Cardiac muscle cell (in vitro differentiated cells and primary cell): ENCODE results near the gene HMX1. TPM values are rescaled to one million over a fixed set of nuclear protein-coding genes. Genes with fewer than 3 reads are reported as not detected.

Experiments
- DNase-seq, 2 donors: peaks; one replicate each; pipeline versions ENCODE4 v3.0.0 to v3.0.0-alpha.2; 2010 to 2017; ENCODE audit warnings: low read depth in 1 of 2, low spot score in 1 of 2
- H3K27ac ChIP-seq: fragments of 200-600 bp; sonication (generic); 2 replicates; pipeline ENCODE4 v1.5.1; 2016
- H3K27me3 ChIP-seq: fragments of 200-600 bp; sonication (generic); 2 replicates; pipeline ENCODE4 v1.6.0; 2016; ENCODE audit warnings: control low read depth
- H3K36me3 ChIP-seq: fragments of 200-600 bp; sonication (generic); 2 replicates; pipeline ENCODE4 v1.5.1; 2016; ENCODE audit warnings: control low read depth
- H3K4me1 ChIP-seq: fragments of 200-600 bp; sonication (generic); 2 replicates; pipeline ENCODE4 v1.8.1; 2017; ENCODE audit warnings: low read depth, mild to moderate bottlenecking, mixed run types
- H3K4me3 ChIP-seq: fragments of 200-600 bp; sonication (generic); 2 replicates; pipeline ENCODE4 v1.5.1; 2016; ENCODE audit warnings: mild to moderate bottlenecking
- H3K9me3 ChIP-seq: fragments of 200-600 bp; sonication (generic); 2 replicates; pipeline ENCODE4 v1.5.1; 2017; ENCODE audit warnings: low read depth, mild to moderate bottlenecking, control low read depth
- CTCF ChIP-seq: IDR thresholded peaks from 2 replicates; pipeline ENCODE4 v1.5.1; 2012; ENCODE audit warnings: low read depth, mild to moderate bottlenecking, low read length
- polyA plus RNA-seq: library from polyadenylated mRNA; unstranded; fragments of >200 nt; fragmentation: Nextera tagmentation; extraction: Ambion mirVana; gene quantifications from 2 replicates; pipeline ENCODE4 v1.2.1, GENCODE V29; 2016
- total RNA-seq: library from RNA; depleted of rRNA; stranded (reverse); fragments of >200 nt; gene quantifications from 2 replicates; pipeline ENCODE4 v1.2.3, GENCODE V29; 2016

HMX1 gene
- total and polyA plus RNA-seq, 2 experiments from 2014 or later, result 0.13 TPM; not detected in 1

GRCh38 chr4:8836664-8837171 lies 34.9 kb downstream of the HMX1 start:
- no peak overlapping the region for H3K27ac ChIP-seq
- no peaks in the 10 kb centered on the region for H3K27me3 ChIP-seq
- H3K4me1 ChIP-seq, result no peaks in the 10 kb centered on the region
- no peak for DNase-seq
- no peaks in the 10 kb centered on the region for H3K36me3 ChIP-seq
- no peaks in the 10 kb centered on the region for H3K9me3 ChIP-seq
- no peak overlapping the region for H3K4me3 ChIP-seq
- TF ChIP-seq CTCF, result no peak

DNA sequence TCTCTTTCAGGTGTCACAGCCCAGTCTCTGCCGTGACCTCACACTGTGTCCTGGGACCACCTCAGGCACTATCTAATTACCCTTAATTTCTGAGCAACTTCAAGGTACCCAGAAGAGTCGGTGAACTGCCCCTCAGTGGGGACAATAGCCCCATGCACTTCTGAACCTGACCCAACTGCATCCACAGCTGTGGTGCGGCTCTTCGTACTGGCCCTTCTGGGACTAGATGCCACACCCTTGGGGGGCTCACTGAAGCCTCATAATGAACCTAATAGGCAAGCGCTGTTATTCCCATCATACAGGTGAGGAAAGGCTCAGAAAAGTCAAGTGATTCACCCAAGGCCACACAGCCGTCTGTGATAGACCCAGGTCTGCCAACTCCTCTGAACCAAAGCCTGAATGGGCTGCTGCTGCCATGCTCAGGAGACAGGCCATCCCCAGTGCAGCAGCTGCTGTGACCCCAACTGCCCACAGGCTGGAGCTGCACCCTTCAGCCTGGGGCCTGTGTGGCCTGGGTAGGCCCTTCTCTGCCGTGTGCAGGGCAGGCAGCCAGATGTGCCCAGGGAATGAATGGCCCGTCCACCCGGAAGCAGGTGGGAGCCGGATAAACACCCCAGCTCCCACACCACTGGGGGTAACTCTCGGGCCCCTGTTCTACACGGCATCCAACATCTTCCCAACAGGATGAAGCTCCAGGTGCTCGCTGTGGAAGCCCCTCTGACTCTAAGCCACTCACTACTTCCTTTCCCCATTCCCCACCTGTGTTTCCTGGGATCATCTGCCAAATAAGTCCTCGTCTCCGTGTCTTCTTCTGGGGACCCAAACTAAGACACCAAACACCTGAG lies 35.9 kb downstream of the HMX1 start:
- no peak for TF ChIP-seq CTCF
- DNase-seq, result no peak
- Histone ChIP-seq H3K27ac (no peak overlapping the region), H3K36me3 (no peaks in the 10 kb centered on the region), H3K27me3 (no peaks in the 10 kb centered on the region), H3K4me3 (no peak overlapping the region), H3K4me1 (no peaks in the 10 kb centered on the region), H3K9me3 (no peaks in the 10 kb centered on the region)

DNA sequence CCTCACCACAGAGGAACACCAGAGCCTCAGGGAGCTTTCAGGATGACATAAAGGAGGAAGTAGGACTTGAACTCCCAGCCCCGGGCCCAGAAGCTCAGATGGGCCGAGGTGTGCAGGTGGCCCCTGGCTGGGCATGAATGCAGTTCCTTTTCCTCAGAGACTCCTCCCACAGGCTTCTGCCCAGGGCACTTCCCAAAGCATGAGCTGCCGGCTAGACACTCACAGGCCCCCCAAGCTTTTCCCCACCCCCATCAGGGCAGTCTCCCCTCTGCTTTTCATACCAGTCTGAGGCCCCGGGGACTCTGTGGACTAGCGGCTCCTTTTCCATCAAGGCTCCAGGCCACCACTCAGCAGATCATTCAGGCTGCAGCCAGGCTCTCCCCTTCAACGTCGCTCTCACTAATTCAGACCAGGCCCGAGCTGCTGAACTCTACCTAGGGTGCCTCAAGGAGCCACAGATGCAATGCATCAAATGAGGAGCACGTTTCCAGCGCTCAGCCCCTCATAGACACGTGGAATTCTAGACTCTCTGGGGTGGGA lies 36.9 kb downstream of the HMX1 start:
- no peak overlapping the region for H3K4me3 ChIP-seq
- no peak for TF ChIP-seq CTCF
- H3K4me1 ChIP-seq, result no peaks in the 10 kb centered on the region
- peaks cover 4% of the 10 kb centered on the region for H3K27me3 ChIP-seq
- DNase-seq, result no peak
- H3K27ac ChIP-seq, result no peak overlapping the region
- no peaks in the 10 kb centered on the region for H3K36me3 ChIP-seq
- H3K9me3 ChIP-seq, result no peaks in the 10 kb centered on the region

DNA sequence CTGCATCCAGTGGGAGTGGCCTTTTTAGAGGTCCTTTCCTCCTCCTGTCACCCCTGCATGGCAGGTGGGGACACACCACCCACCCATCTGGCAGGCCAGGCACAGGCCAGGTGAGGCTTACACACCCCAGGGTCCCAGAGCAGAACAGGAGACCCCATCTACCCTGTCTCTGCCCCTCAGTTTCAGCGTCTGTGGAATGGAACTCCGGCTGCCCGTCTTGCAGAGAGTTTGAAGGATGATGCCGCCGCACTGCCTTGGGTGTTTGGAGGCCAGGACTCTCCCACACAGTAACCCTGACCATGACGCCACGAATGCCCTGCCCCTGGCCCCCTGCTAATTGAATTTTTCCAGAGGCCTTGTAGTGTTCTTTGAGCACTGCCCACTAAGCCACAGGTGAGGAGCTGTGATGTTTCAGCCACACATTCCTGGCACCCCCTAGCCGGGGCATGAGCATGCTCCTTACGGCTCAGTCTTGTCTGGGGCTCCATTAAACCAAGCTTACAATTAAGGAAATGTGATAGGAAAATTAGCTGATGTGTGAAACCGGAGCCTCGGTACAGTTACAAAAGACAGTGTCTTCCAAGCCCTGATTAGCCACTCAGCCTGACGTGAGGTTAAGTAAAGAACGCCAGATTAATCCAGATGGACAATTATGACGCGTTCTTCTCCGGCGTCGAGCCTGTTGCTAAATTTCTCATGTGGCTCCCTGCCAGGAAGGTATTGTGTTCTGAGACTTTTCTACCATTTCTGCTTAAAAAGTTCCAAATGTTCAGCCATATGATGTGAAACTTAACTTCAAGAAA lies 39.3 kb downstream of the HMX1 start:
- H3K9me3 ChIP-seq, result no peaks in the 10 kb centered on the region
- no peaks in the 10 kb centered on the region for H3K36me3 ChIP-seq
- no peak overlapping the region for H3K4me3 ChIP-seq
- peak in 1 of 2 donors; percentile 21 for DNase-seq
- no peak for TF ChIP-seq CTCF
- H3K4me1 ChIP-seq, result no peaks in the 10 kb centered on the region
- peaks cover 4% of the 10 kb centered on the region for H3K27me3 ChIP-seq
- no peak overlapping the region for H3K27ac ChIP-seq

DNA sequence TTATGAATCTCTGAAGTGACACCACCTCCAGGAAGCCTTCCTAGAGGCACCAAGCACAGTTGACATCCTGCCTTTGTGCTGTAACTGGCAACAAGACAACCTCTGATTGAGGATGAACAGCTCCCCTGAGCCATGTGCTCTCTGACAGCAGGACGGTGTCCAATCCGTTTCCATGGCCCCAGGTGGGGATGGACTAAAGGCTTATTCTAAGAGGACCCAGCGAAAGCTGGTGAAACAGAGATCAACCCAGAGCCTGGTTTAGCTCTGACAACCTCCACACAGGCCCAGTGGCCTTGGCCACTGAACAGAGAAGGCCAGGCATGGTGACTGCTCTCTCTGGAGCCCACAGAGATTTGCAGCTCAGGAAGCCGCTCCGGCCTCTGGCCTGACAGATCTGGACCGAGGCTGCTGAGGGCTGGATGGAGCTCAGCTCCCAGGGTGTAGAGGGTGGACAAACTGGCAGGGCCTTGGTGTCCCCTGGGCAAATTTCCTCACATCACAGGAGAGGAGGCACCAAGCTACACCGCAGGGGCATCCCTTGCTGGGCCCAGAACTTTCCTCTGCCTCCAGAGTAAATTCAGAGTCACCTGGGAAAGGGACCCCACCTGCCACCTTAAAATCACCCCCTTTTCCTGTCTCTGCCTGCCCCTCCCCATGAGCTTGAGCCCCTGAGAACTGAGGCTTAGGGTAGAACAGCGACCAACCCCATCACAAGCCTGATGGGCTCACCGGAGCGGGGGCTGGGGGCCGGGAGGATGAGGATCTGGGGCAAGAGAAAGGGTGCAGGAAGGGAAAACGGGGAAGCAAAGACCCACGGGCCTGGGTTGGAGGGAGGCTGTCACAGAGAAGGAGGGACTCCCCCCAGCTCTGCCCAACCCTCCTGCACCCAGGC lies 40.2 kb downstream of the HMX1 start:
- peaks cover 9% of the 10 kb centered on the region for H3K27me3 ChIP-seq
- H3K36me3 ChIP-seq, result no peaks in the 10 kb centered on the region
- no peaks in the 10 kb centered on the region for H3K4me1 ChIP-seq
- no peaks in the 10 kb centered on the region for H3K9me3 ChIP-seq
- H3K27ac ChIP-seq, result no peak overlapping the region
- no peak for TF ChIP-seq CTCF
- no peak for DNase-seq
- H3K4me3 ChIP-seq, result no peak overlapping the region
